T47D (cell line): ENCODE measurements around the gene DNMT1.

Source experiments
- DNase-seq, 2 experiments: peaks; one replicate each; pipeline versions ENCODE4 v3.0.0 to v3.0.0-alpha.2; 2011 to 2012; ENCODE audit warnings: low read depth in 1 of 2, low spot score in 1 of 2
- JUND ChIP-seq: IDR thresholded peaks from 2 replicates; pipeline ENCODE4 v1.6.1; 2012; ENCODE audit warnings: low read depth
- in situ Hi-C: cut with HindIII; loops from 2 replicates; pipeline ENCODE4 v1.10.0; 2016; ENCODE audit warnings: low sequenced_read_pairs, low pct_unique_long_range_greater_than_20kb

Gene DNMT1

GRCh38 chr19:10228393-10228792 is 33.6 kb upstream of the DNMT1 start:
- no peak for DNase-seq
- in situ Hi-C loops = no loop called here
- no peak for TF ChIP-seq JUND

GRCh38 chr19:10227026-10227971 is 32.5 kb upstream of the DNMT1 start:
- in situ Hi-C loops = no loop called here

GRCh38 chr19:10226376-10227025 is 31.7 kb upstream of the DNMT1 start:
- no peak for DNase-seq
- TF ChIP-seq JUND = no peak
- in situ Hi-C loops = no loop called here

More at GRCh38 chr19:10227026-10227971, 32.5 kb upstream of the DNMT1 start:
- no peak for TF ChIP-seq JUND
- no peak for DNase-seq

GRCh38 chr19:10226021-10226375 is 31.2 kb upstream of the DNMT1 start:
- in situ Hi-C loops = no loop called here
- DNase-seq = no peak
- no peak for TF ChIP-seq JUND

- TF ChIP-seq JUND = no peak
- in situ Hi-C loops = no loop called here
Observed at GRCh38 chr19:10224337-10224736, 29.6 kb upstream of the DNMT1 start.

GRCh38 chr19:10223488-10224213 is 28.9 kb upstream of the DNMT1 start:
- no peak for DNase-seq
- in situ Hi-C loops = no loop called here
- no peak for TF ChIP-seq JUND

More at GRCh38 chr19:10224337-10224736, 29.6 kb upstream of the DNMT1 start:
- no peak for DNase-seq

GRCh38 chr19:10222201-10222890 is 27.6 kb upstream of the DNMT1 start:
- TF ChIP-seq JUND = no peak
- DNase-seq = no peak
- in situ Hi-C loops = no loop called here

- no peak for TF ChIP-seq JUND
- no peak for DNase-seq
- in situ Hi-C loops = no loop called here
Observed at GRCh38 chr19:10220695-10221094, 25.9 kb upstream of the DNMT1 start.

GRCh38 chr19:10219678-10220077 is 24.9 kb upstream of the DNMT1 start:
- in situ Hi-C loops = no loop called here
- DNase-seq = peak in 1 of 2 experiments; percentile 65

GRCh38 chr19:10217085-10217484 is 22.3 kb upstream of the DNMT1 start:
- in situ Hi-C loops = no loop called here
- no peak for DNase-seq

More at GRCh38 chr19:10219678-10220077, 24.9 kb upstream of the DNMT1 start:
- TF ChIP-seq JUND = no peak

GRCh38 chr19:10214784-10215183 is 20.0 kb upstream of the DNMT1 start:
- TF ChIP-seq JUND = no peak
- peak in 1 of 2 experiments; percentile 52 for DNase-seq
- in situ Hi-C loops = no loop called here

More at GRCh38 chr19:10217085-10217484, 22.3 kb upstream of the DNMT1 start:
- no peak for TF ChIP-seq JUND

GRCh38 chr19:10211691-10212090 is 16.9 kb upstream of the DNMT1 start:
- in situ Hi-C loops = no loop called here
- no peak for DNase-seq
- TF ChIP-seq JUND = no peak

GRCh38 chr19:10211061-10211460 is 16.3 kb upstream of the DNMT1 start:
- no peak for TF ChIP-seq JUND
- in situ Hi-C loops = no loop called here
- no peak for DNase-seq
